ENCODE data around the gene HOXD9. TPM values are rescaled to one million over a fixed set of nuclear protein-coding genes. Genes with fewer than 3 reads are reported as not detected.

Gene HOXD9
- polyA plus RNA-seq, 1 donor from 2014 or later = not detected

GRCh38 chr2:176085861-176086771, 36.4 kb upstream of the HOXD9 start:
- H3K36me3 ChIP-seq (ENCODE audit: insufficient read depth, low read length) = no peaks in the 10 kb centered on the region
- peaks cover 4% of the 10 kb centered on the region for H3K9me3 ChIP-seq (ENCODE audit: low read length)
- H3F3A ChIP-seq (ENCODE audit: insufficient read depth, low read length, poor library complexity, severe bottlenecking) = no peaks in the 10 kb centered on the region
- no peaks in the 10 kb centered on the region for H3K9me2 ChIP-seq (ENCODE audit: insufficient read depth, low read length)
- no peak overlapping the region for H2AFZ ChIP-seq (ENCODE audit: low read depth, low read length)
- no peak overlapping the region for H3K27ac ChIP-seq (ENCODE audit: low read length)
- H3K4me3 ChIP-seq (ENCODE audit: low read length) = peak overlapping the region; percentile 58
- no peak overlapping the region for H3K9ac ChIP-seq (ENCODE audit: low read length)
- H3K4me2 ChIP-seq (ENCODE audit: low read length) = no peak overlapping the region
- no peaks in the 10 kb centered on the region for H4K20me1 ChIP-seq (ENCODE audit: insufficient read depth)
- peak; percentile 94 for TF ChIP-seq RAD21 (conservative IDR thresholded peaks at IDR 0.05)
- no peak for TF ChIP-seq POLR2AphosphoS5 (IDR thresholded peaks at IDR 0.05)
- peak; percentile 19 for TF ChIP-seq MXI1 (conservative IDR thresholded peaks at IDR 0.05; ENCODE audit: poor library complexity, severe bottlenecking)
- TF ChIP-seq CTCF (IDR thresholded peaks at IDR 0.05; ENCODE audit: poor library complexity, severe bottlenecking) = peak; percentile 89
- no peak for TF ChIP-seq REST (IDR thresholded peaks at IDR 0.05; ENCODE audit: borderline replicate concordance)
- TF ChIP-seq SMC3 (conservative IDR thresholded peaks at IDR 0.05; ENCODE audit: poor library complexity) = peak; percentile 96
- TF ChIP-seq EZH2 (IDR thresholded peaks at IDR 0.05; ENCODE audit: borderline replicate concordance, insufficient read depth, low read length, poor library complexity, severe bottlenecking) = peak; percentile 36
- no peaks in the 10 kb centered on the region for H3K79me2 ChIP-seq (replicated peaks; ENCODE audit: insufficient read depth, low read length)
- H3K27me3 ChIP-seq (ENCODE audit: insufficient read depth, low read depth, low read length) = peaks cover 100% of the 10 kb centered on the region

GRCh38 chr2:176087330-176088047, 35.0 kb upstream of the HOXD9 start:
- Histone ChIP-seq H3K36me3 (ENCODE audit: insufficient read depth, low read length) (no peaks in the 10 kb centered on the region), H3F3A (ENCODE audit: insufficient read depth, low read length, poor library complexity, severe bottlenecking) (no peaks in the 10 kb centered on the region), H3K4me3 (ENCODE audit: low read length) (peak overlapping the region; percentile 58), H4K20me1 (ENCODE audit: insufficient read depth) (no peaks in the 10 kb centered on the region), H3K27me3 (ENCODE audit: insufficient read depth, low read depth, low read length) (peaks cover 100% of the 10 kb centered on the region), H2AFZ (ENCODE audit: low read depth, low read length) (no peak overlapping the region), H3K9me2 (ENCODE audit: insufficient read depth, low read length) (no peaks in the 10 kb centered on the region), H3K79me2 (replicated peaks; ENCODE audit: insufficient read depth, low read length) (no peaks in the 10 kb centered on the region), H3K4me2 (ENCODE audit: low read length) (no peak overlapping the region), H3K27ac (ENCODE audit: low read length) (no peak overlapping the region), H3K9me3 (ENCODE audit: low read length) (peaks cover 4% of the 10 kb centered on the region), H3K9ac (ENCODE audit: low read length) (no peak overlapping the region)
- TF ChIP-seq RAD21 (conservative IDR thresholded peaks at IDR 0.05) = no peak

Measured in neural cell (in vitro differentiated cells).